ENCODE data around the gene KLF13. TPM values are rescaled to one million over a fixed set of nuclear protein-coding genes. Genes with fewer than 3 reads are reported as not detected.

KLF13 gene
- total and polyA plus RNA-seq, 2 donors (not counting 1 experiment from before 2014, with no cell fraction given): 65.5 to 140 TPM

GRCh38 chr15:31302778-31303725 lies 23.6 kb upstream of the KLF13 start:
- Histone ChIP-seq H4K20me1 (ENCODE audit: control insufficient read depth, insufficient read depth, low read length, poor library complexity, severe bottlenecking) (no peaks in the 10 kb centered on the region), H3K79me2 (ENCODE audit: control insufficient read depth, insufficient read depth, low read length) (no peaks in the 10 kb centered on the region), H3K27ac (ENCODE audit: low read length in 2 of 2) (no peak overlapping the region), H3K9me3 (ENCODE audit: control extremely low read depth in 1 of 3, control insufficient read depth in 2 of 3, insufficient read depth in 1 of 3, low read length in 2 of 3) (no peaks in the 10 kb centered on the region), H3K4me2 (replicated peaks; ENCODE audit: low read depth, low read length, poor library complexity, severe bottlenecking) (peak overlapping the region; percentile 22), H3K36me3 (replicated peaks in 1 of 2; ENCODE audit: control extremely low read depth in 1 of 2, control insufficient read depth in 1 of 2, extremely low read depth in 1 of 2, insufficient read depth in 2 of 2, low read length in 1 of 2) (no peaks in the 10 kb centered on the region), H3K9ac (ENCODE audit: low read length) (no peak overlapping the region), H3K4me3 (ENCODE audit: control extremely low read depth in 1 of 5, extremely low read depth in 1 of 5, insufficient read depth in 1 of 5, low read depth in 2 of 5, low read length in 4 of 5) (no peak overlapping the region), H2AFZ (ENCODE audit: insufficient read depth, low read depth, low read length, poor library complexity, severe bottlenecking) (peak overlapping the region; percentile 52), H3K4me1 (ENCODE audit: control insufficient read depth in 2 of 2, insufficient read depth in 2 of 2, low read length in 2 of 2) (peaks cover 30 to 53% of the 10 kb centered on the region in 2 donors), H3K27me3 (replicated peaks in 1 of 4; ENCODE audit: control extremely low read depth in 1 of 4, control insufficient read depth in 3 of 4, insufficient read depth in 4 of 4, low read length in 3 of 4) (no peaks in the 10 kb centered on the region)
- peak; percentile 35 for DNase-seq
- ATAC-seq (ENCODE audit: low read depth): peak; percentile 43
- 83% methylated on average over 11 of the region's 17 CpGs for WGBS (ENCODE audit: insufficient coverage)
- no peaks in the 10 kb centered on the region for H3K27me3 Mint-ChIP-seq
- intact Hi-C loops (cut with micrococcal nuclease): loop anchor here (5.0 kb wide), 1 partner anchor 41 kb away; no protein-coding TSS in a partner anchor
- H3K4me1 Mint-ChIP-seq: peaks cover 50% of the 10 kb centered on the region
- H3K9me3 Mint-ChIP-seq (ENCODE audit: insufficient read depth): no peaks in the 10 kb centered on the region
- peak overlapping the region; percentile 26 for H3K27ac Mint-ChIP-seq
- ChIA-PET CTCF (interaction anchor here (0.6 to 3.4 kb wide), 19 partner anchors 21 to 190 kb away, joined by 3 to 23 read pairs (median 4); no protein-coding TSS in a partner anchor), POLR2A (interaction anchor here (0.5 to 0.7 kb wide), 8 partner anchors 22 to 190 kb away, joined by 3 to 11 read pairs (median 5); no protein-coding TSS in a partner anchor)
- H3K4me3 Mint-ChIP-seq: no peak overlapping the region
- TF ChIP-seq CTCF (IDR thresholded peaks at IDR 0.05) (peak; percentile 12), EZH2 (IDR thresholded peaks at IDR 0.05; ENCODE audit: borderline replicate concordance, insufficient read depth, low read depth, low read length, poor library complexity, severe bottlenecking) (no peak)

Data from B cell (primary cell).